Astrocyte (in vitro differentiated cells and primary cell): ENCODE data around the gene ZDHHC11B. TPM values are rescaled to one million over a fixed set of nuclear protein-coding genes. Genes with fewer than 3 reads are reported as not detected.
"Not testable (repeated sequence)": the region's sequence is repeated elsewhere in the genome, so short reads cannot be mapped to it uniquely, and the experiment has no call there.

ENCODE experiments used
- DNase-seq: peaks from one replicate; pipeline ENCODE4 v3.0.0-alpha.2; 2010; ENCODE audit warnings: low read depth
- FAIRE-seq: peaks from 2 replicates; lab custom pipeline; 2011; peaks lifted over from hg19 to GRCh38; lab: Jason Lieb, UNC
- H2AFZ ChIP-seq: 2 replicates; pipeline ENCODE4 v1.6.0; 2012; ENCODE audit warnings: low read depth, low read length, inconsistent platforms
- H3K27ac ChIP-seq: 2 replicates; pipeline ENCODE4 v1.5.1; 2011; ENCODE audit warnings: low read depth, low read length, inconsistent platforms
- H3K27me3 ChIP-seq: 2 replicates; pipeline ENCODE4 v1.6.0; 2011; ENCODE audit warnings: low read length, inconsistent platforms; ENCODE audit not compliant: insufficient read depth
- H3K36me3 ChIP-seq: 2 replicates; pipeline ENCODE4 v1.5.1; 2011; ENCODE audit warnings: low read length, inconsistent platforms; ENCODE audit not compliant: insufficient read depth
- H3K4me1 ChIP-seq: 2 replicates; pipeline ENCODE4 v1.5.1; 2011; ENCODE audit warnings: low read length, inconsistent platforms; ENCODE audit not compliant: insufficient read depth
- H3K4me2 ChIP-seq: 2 replicates; pipeline ENCODE4 v1.6.0; 2012; ENCODE audit warnings: low read length, inconsistent platforms
- H3K4me3 ChIP-seq: 2 replicates; pipeline ENCODE4 v1.5.1; 2011; ENCODE audit warnings: low read depth, mild to moderate bottlenecking, low read length, inconsistent platforms; ENCODE audit not compliant: insufficient read depth
- H3K79me2 ChIP-seq: 2 replicates; pipeline ENCODE4 v1.6.0; 2012; ENCODE audit warnings: mild to moderate bottlenecking, low read length, inconsistent platforms; ENCODE audit not compliant: insufficient read depth
- H3K9ac ChIP-seq: 2 replicates; pipeline ENCODE4 v1.6.0; 2012; ENCODE audit warnings: mild to moderate bottlenecking, low read length, inconsistent platforms
- H3K9me3 ChIP-seq: 2 replicates; pipeline ENCODE4 v1.5.1; 2012; ENCODE audit warnings: low read depth, mild to moderate bottlenecking, low read length, inconsistent platforms; ENCODE audit not compliant: insufficient read depth
- H4K20me1 ChIP-seq: 2 replicates; pipeline ENCODE4 v1.6.0; 2012; ENCODE audit warnings: low read length, inconsistent platforms; ENCODE audit not compliant: insufficient read depth
- H3K27ac Mint-ChIP-seq: one replicate; pipeline ENCODE4 v1.8.0; 2021; ENCODE audit warnings: mild to moderate bottlenecking, mixed read lengths; ENCODE audit not compliant: unreplicated experiment
- H3K27me3 Mint-ChIP-seq: one replicate; pipeline ENCODE4 v1.8.0; 2021; ENCODE audit warnings: low read depth, mixed read lengths; ENCODE audit not compliant: unreplicated experiment
- H3K36me3 Mint-ChIP-seq: one replicate; pipeline ENCODE4 v1.8.0; 2021; ENCODE audit warnings: low read depth, mixed read lengths; ENCODE audit not compliant: unreplicated experiment
- H3K4me1 Mint-ChIP-seq: one replicate; pipeline ENCODE4 v1.8.0; 2021; ENCODE audit warnings: low read depth, mixed read lengths; ENCODE audit not compliant: unreplicated experiment
- H3K4me3 Mint-ChIP-seq: one replicate; pipeline ENCODE4 v1.8.0; 2021; ENCODE audit warnings: mild to moderate bottlenecking, moderate library complexity, mixed read lengths; ENCODE audit not compliant: unreplicated experiment
- H3K9me3 Mint-ChIP-seq: one replicate; pipeline ENCODE4 v1.8.0; 2021; ENCODE audit warnings: mild to moderate bottlenecking, mixed read lengths; ENCODE audit not compliant: unreplicated experiment
- CTCF ChIP-seq: IDR thresholded peaks from 2 replicates; pipeline ENCODE4 v1.5.1; 2011; ENCODE audit warnings: low read depth, mild to moderate bottlenecking, inconsistent platforms, low read length, moderate library complexity; ENCODE audit not compliant: insufficient read depth
- EZH2 ChIP-seq: IDR thresholded peaks from 2 replicates; pipeline ENCODE4 v1.6.1; 2012; ENCODE audit warnings: mild to moderate bottlenecking, low read length, inconsistent platforms; ENCODE audit not compliant: insufficient read depth
- total RNA-seq: library from RNA; stranded (reverse); gene quantifications from 2 replicates; pipeline ENCODE4 v1.2.1, GENCODE V29; 2021

ZDHHC11B gene
- total RNA-seq, 1 donor from 2014 or later: 0.23 TPM

GRCh38 chr5:686172-686523 lies 98.4 kb downstream of the ZDHHC11B start:
- DNase-seq, H3K9me3 ChIP-seq, H3K36me3 Mint-ChIP-seq, H3K27me3 Mint-ChIP-seq, H3K27ac ChIP-seq, H3K27me3 ChIP-seq, FAIRE-seq, H3K27ac Mint-ChIP-seq, H3K36me3 ChIP-seq, H3K4me1 ChIP-seq, H3K4me1 Mint-ChIP-seq, H3K9me3 Mint-ChIP-seq, H2AFZ ChIP-seq, H3K9ac ChIP-seq, H3K79me2 ChIP-seq, H3K4me2 ChIP-seq, H3K4me3 Mint-ChIP-seq, H4K20me1 ChIP-seq, H3K4me3 ChIP-seq: not testable (repeated sequence)

GRCh38 chr5:685262-686171 lies 99.0 kb downstream of the ZDHHC11B start:
- no peaks in the 10 kb centered on the region for H4K20me1 ChIP-seq
- no peaks in the 10 kb centered on the region for H3K4me1 Mint-ChIP-seq
- H3K9me3 ChIP-seq: no peaks in the 10 kb centered on the region
- H3K4me1 ChIP-seq: no peaks in the 10 kb centered on the region
- H3K4me3 Mint-ChIP-seq: no peak overlapping the region
- no peaks in the 10 kb centered on the region for H3K36me3 ChIP-seq
- no peak overlapping the region for H3K4me3 ChIP-seq
- peaks cover 5% of the 10 kb centered on the region for H3K27me3 Mint-ChIP-seq
- H3K79me2 ChIP-seq: no peaks in the 10 kb centered on the region
- H3K27ac ChIP-seq: no peak overlapping the region
- DNase-seq (no peak), FAIRE-seq (no peak)
- no peak overlapping the region for H3K27ac Mint-ChIP-seq
- no peaks in the 10 kb centered on the region for H3K27me3 ChIP-seq
- no peak for TF ChIP-seq EZH2
- no peak for TF ChIP-seq CTCF
- H3K4me2 ChIP-seq: no peak overlapping the region
- H2AFZ ChIP-seq: no peak overlapping the region
- H3K9ac ChIP-seq: no peak overlapping the region
- H3K9me3 Mint-ChIP-seq: no peaks in the 10 kb centered on the region
- peaks cover 2% of the 10 kb centered on the region for H3K36me3 Mint-ChIP-seq

DNA sequence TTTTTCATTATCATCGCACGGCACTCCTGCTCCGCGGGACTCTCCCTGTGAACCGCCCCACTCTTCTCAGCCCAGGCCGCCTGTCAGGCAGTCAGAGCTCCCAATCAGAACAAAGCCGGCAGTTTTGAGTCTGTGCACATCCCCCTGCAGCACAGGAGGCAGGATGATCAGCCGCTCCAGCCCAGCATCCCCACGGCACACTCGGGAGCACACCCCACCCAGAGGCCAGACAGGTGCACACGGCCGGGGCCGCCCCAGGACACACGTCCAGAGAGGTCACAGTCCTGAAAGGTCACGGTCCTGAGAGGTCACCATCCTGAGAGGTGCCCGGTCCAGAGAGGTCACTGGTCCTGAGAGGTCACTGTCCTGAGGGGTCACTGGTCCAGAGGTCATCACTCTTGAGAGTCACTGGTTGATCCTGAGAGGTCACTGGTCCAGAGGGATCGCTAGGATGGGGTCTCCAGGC lies 99.7 kb downstream of the ZDHHC11B start:
- Mint-ChIP-seq H3K4me3 (no peak overlapping the region), H3K27ac (no peak overlapping the region), H3K36me3 (peaks cover 2% of the 10 kb centered on the region), H3K4me1 (no peaks in the 10 kb centered on the region), H3K27me3 (peaks cover 5% of the 10 kb centered on the region), H3K9me3 (no peaks in the 10 kb centered on the region)
- Histone ChIP-seq H2AFZ (no peak overlapping the region), H4K20me1 (no peaks in the 10 kb centered on the region), H3K36me3 (no peaks in the 10 kb centered on the region), H3K4me1 (no peaks in the 10 kb centered on the region), H3K4me2 (no peak overlapping the region), H3K9ac (no peak overlapping the region), H3K27me3 (no peaks in the 10 kb centered on the region), H3K4me3 (no peak overlapping the region), H3K27ac (no peak overlapping the region), H3K9me3 (no peaks in the 10 kb centered on the region), H3K79me2 (no peaks in the 10 kb centered on the region)
- no peak for DNase-seq
- no peak for TF ChIP-seq CTCF
- no peak for FAIRE-seq
